ENCODE data around the gene DGKB. TPM values are rescaled to one million over a fixed set of nuclear protein-coding genes. Genes with fewer than 3 reads are reported as not detected.
A peak's percentile ranks its signal among the peaks of the same experiment; 100 is the strongest.

The DGKB gene
- total RNA-seq, 1 donor from 2014 or later: 0.47 TPM

- intact Hi-C loops (cut with micrococcal nuclease): no loop called here
- DNase-seq (no peak), ATAC-seq (no peak)
Measured at GRCh38 chr7:14770614-14771013, 131.9 kb downstream of the DGKB start.

GRCh38 chr7:14769261-14769660 is 133.3 kb downstream of the DGKB start:
- intact Hi-C loops (cut with micrococcal nuclease): no loop called here
- DNase-seq (no peak), ATAC-seq (no peak)

- intact Hi-C loops (cut with micrococcal nuclease): no loop called here
- DNase-seq: no peak
Measured at GRCh38 chr7:14767716-14768425, 134.7 kb downstream of the DGKB start.

GRCh38 chr7:14766747-14767146 is 135.8 kb downstream of the DGKB start:
- intact Hi-C loops (cut with micrococcal nuclease): no loop called here
- DNase-seq (no peak), ATAC-seq (no peak)

More at GRCh38 chr7:14767716-14768425, 134.7 kb downstream of the DGKB start:
- no peak for ATAC-seq

- ATAC-seq (no peak), DNase-seq (no peak)
- intact Hi-C loops (cut with micrococcal nuclease): no loop called here
Measured at GRCh38 chr7:14765731-14766130, 136.8 kb downstream of the DGKB start.

- DNase-seq (no peak), ATAC-seq (no peak)
- intact Hi-C loops (cut with micrococcal nuclease): no loop called here
Measured at GRCh38 chr7:14762561-14762960, 140.0 kb downstream of the DGKB start.

GRCh38 chr7:14761510-14762296 is 140.8 kb downstream of the DGKB start:
- ATAC-seq (peak; percentile 100), DNase-seq (peak; percentile 85)
- intact Hi-C loops (cut with micrococcal nuclease): no loop called here

- DNase-seq (no peak), ATAC-seq (no peak)
- intact Hi-C loops (cut with micrococcal nuclease): no loop called here
Measured at GRCh38 chr7:14760730-14761478, 141.6 kb downstream of the DGKB start.

- ATAC-seq: no peak
- intact Hi-C loops (cut with micrococcal nuclease): no loop called here
- DNase-seq: no peak
Measured at GRCh38 chr7:14759785-14760184, 142.8 kb downstream of the DGKB start.

GRCh38 chr7:14754631-14755030 is 147.9 kb downstream of the DGKB start:
- DNase-seq (no peak), ATAC-seq (no peak)
- intact Hi-C loops (cut with micrococcal nuclease): no loop called here

- DNase-seq (no peak), ATAC-seq (no peak)
- intact Hi-C loops (cut with micrococcal nuclease): no loop called here
Measured at GRCh38 chr7:14752301-14752700, 150.2 kb downstream of the DGKB start.

GRCh38 chr7:14751461-14751860 is 151.1 kb downstream of the DGKB start:
- no peak for DNase-seq
- intact Hi-C loops (cut with micrococcal nuclease): no loop called here
- ATAC-seq: peak; percentile 22

GRCh38 chr7:14748461-14748860 is 154.1 kb downstream of the DGKB start:
- ATAC-seq: peak; percentile 35
- intact Hi-C loops (cut with micrococcal nuclease): no loop called here

GRCh38 chr7:14747701-14748100 is 154.8 kb downstream of the DGKB start:
- DNase-seq (no peak), ATAC-seq (no peak)
- intact Hi-C loops (cut with micrococcal nuclease): no loop called here

More at GRCh38 chr7:14748461-14748860, 154.1 kb downstream of the DGKB start:
- no peak for DNase-seq

- no peak for DNase-seq
- no peak for ATAC-seq
- intact Hi-C loops (cut with micrococcal nuclease): no loop called here
Measured at GRCh38 chr7:14745076-14745475, 157.5 kb downstream of the DGKB start.

GRCh38 chr7:14740606-14741005 is 161.9 kb downstream of the DGKB start:
- no peak for DNase-seq
- no peak for ATAC-seq
- intact Hi-C loops (cut with micrococcal nuclease): no loop called here

GRCh38 chr7:14739841-14740185 is 162.7 kb downstream of the DGKB start:
- intact Hi-C loops (cut with micrococcal nuclease): no loop called here

GRCh38 chr7:14739168-14739840 is 163.2 kb downstream of the DGKB start:
- ATAC-seq: no peak
- DNase-seq: no peak
- intact Hi-C loops (cut with micrococcal nuclease): no loop called here

More at GRCh38 chr7:14739841-14740185, 162.7 kb downstream of the DGKB start:
- DNase-seq (no peak), ATAC-seq (no peak)

- ATAC-seq: no peak
- no peak for DNase-seq
- intact Hi-C loops (cut with micrococcal nuclease): no loop called here
Measured at GRCh38 chr7:14738086-14738485, 164.5 kb downstream of the DGKB start.
